Neural progenitor cell (in vitro differentiated cells): ENCODE data around the gene GTF3C6.

ENCODE experiments used
- CTCF ChIP-seq: fragments of 200-600 bp; sonication (generic); IDR thresholded peaks from 2 replicates; pipeline ENCODE4 v1.5.1; 2017; ENCODE audit warnings: antibody characterized with exemption, mild to moderate bottlenecking
- EZH2 ChIP-seq: fragments of 200-600 bp; sonication (generic); IDR thresholded peaks from 2 replicates; pipeline ENCODE4 v1.6.1; 2017; ENCODE audit warnings: antibody characterized with exemption, mild to moderate bottlenecking, moderate library complexity

DNA sequence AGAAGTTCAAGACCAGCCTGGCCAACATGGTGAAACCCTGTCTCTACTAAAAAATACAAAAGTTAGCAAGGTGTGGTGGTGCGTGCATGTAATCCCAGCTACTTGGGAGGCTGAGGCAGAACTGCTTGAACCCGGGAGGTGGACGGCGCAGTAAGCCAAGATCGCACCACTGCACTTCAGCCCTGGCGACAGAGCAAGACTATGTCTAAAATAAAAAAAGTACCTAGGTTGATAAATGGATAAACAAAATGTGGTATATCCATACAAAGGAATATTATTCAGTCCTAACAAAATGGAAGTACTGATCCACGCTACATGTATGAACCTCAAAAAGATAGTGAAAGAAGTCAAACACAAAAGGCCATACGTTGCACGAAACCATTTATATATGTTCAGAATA, 22.1 kb downstream of the GTF3C6 start:
- TF ChIP-seq CTCF, result no peak
- TF ChIP-seq EZH2, result no peak
